ENCODE measurements around the gene UBE2Q2. TPM values are rescaled to one million over a fixed set of nuclear protein-coding genes. Genes with fewer than 3 reads are reported as not detected.
"Not testable (repeated sequence)": the region's sequence is repeated elsewhere in the genome, so short reads cannot be mapped to it uniquely, and the experiment has no call there.

Gene UBE2Q2
- total and polyA plus RNA-seq, 2 of the 4 experiments (the other 2 are of a cell fraction), result 18.0 to 28.9 TPM

DNA sequence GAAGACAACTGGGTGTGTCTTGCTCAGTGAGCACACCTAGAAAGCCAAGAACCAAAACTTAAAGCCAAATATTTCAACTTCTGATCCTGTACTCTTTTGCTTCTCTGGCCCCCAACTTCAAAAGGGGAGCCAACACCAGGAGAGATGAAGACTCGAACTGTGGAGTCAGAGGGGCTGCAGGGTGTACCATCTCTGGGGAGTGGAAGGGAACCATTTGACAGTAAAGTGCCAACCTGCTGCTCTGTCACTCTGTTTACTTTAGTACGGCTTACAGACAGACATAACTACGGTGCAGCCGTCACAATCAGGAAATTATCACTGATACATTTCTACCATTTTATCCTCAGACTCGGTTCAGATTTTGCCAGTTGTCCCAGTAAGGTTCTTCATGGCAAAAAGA lies 62.0 kb downstream of the UBE2Q2 start (continued):
- TF ChIP-seq, protein P1, sequence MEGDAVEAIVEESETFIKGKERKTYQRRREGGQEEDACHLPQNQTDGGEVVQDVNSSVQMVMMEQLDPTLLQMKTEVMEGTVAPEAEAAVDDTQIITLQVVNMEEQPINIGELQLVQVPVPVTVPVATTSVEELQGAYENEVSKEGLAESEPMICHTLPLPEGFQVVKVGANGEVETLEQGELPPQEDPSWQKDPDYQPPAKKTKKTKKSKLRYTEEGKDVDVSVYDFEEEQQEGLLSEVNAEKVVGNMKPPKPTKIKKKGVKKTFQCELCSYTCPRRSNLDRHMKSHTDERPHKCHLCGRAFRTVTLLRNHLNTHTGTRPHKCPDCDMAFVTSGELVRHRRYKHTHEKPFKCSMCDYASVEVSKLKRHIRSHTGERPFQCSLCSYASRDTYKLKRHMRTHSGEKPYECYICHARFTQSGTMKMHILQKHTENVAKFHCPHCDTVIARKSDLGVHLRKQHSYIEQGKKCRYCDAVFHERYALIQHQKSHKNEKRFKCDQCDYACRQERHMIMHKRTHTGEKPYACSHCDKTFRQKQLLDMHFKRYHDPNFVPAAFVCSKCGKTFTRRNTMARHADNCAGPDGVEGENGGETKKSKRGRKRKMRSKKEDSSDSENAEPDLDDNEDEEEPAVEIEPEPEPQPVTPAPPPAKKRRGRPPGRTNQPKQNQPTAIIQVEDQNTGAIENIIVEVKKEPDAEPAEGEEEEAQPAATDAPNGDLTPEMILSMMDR (conservative IDR thresholded peaks at IDR 0.05; ENCODE audit: low read depth, low read length), result no peak
- no peak for TF ChIP-seq NFE2L2 (IDR thresholded peaks at IDR 0.05; ENCODE audit: low read depth, low read length)
- no peak for TF ChIP-seq RCOR1 (IDR thresholded peaks at IDR 0.05; ENCODE audit: insufficient replicate concordance, low read length)
- no peak for TF ChIP-seq CEBPB (IDR thresholded peaks at IDR 0.05; ENCODE audit: low read depth, low read length)
- TF ChIP-seq USF2 (IDR thresholded peaks at IDR 0.05; ENCODE audit: low read depth, low read length), result no peak
- TF ChIP-seq FOS (IDR thresholded peaks at IDR 0.05; ENCODE audit: low read depth, low read length), result no peak

GRCh38 chr15:75910355-75910754 lies 67.1 kb downstream of the UBE2Q2 start:
- CTCF ChIA-PET, result interaction anchor here (0.7 kb wide), 1 partner anchor 91 kb away, joined by 3 read pairs; no protein-coding TSS in a partner anchor
- H2AK9ac ChIP-seq (replicated peaks; ENCODE audit: low read depth, low read length, poor library complexity), result not testable (repeated sequence)

More at GRCh38 chr15:75910355-75910754, 67.1 kb downstream of the UBE2Q2 start:
- H3K27ac ChIP-seq (ENCODE audit: insufficient read depth, low read length); H3K23ac ChIP-seq (ENCODE audit: low read depth, low read length); H2AK5ac ChIP-seq (ENCODE audit: low read depth, low read length); H3K9ac ChIP-seq (ENCODE audit: low read depth, low read length); H2BK15ac ChIP-seq (ENCODE audit: low read depth, low read length); H2BK20ac ChIP-seq (ENCODE audit: low read depth, low read length); ATAC-seq (ENCODE audit: low read depth); H4K8ac ChIP-seq (ENCODE audit: low read depth in 2 of 2, low read length in 2 of 2); H4K91ac ChIP-seq (ENCODE audit: insufficient read depth, low read depth, low read length); intact Hi-C loops (cut with micrococcal nuclease); H3K9me3 ChIP-seq (ENCODE audit: control insufficient read depth, insufficient read depth, low read length); H3K27me3 ChIP-seq (ENCODE audit: control insufficient read depth, insufficient read depth, low read length); H2BK120ac ChIP-seq (ENCODE audit: low read depth, low read length); H3K4me3 ChIP-seq (ENCODE audit: insufficient read depth, low read depth, low read length); BruUV-seq (replicated peaks); dilution Hi-C loops (cut with HindIII; ENCODE audit: low sequenced_read_pairs, unreplicated experiment); H3K18ac ChIP-seq (ENCODE audit: low read depth, low read length); H4K5ac ChIP-seq (ENCODE audit: low read depth, low read length); POLR2A ChIA-PET (ENCODE audit: unreplicated experiment); H3K14ac ChIP-seq (replicated peaks; ENCODE audit: low read depth, low read length); H3K9me1 ChIP-seq (ENCODE audit: insufficient read depth, low read length); H3K4ac ChIP-seq (ENCODE audit: low read depth, low read length); H3K4me1 ChIP-seq (ENCODE audit: control insufficient read depth, insufficient read depth, low read length); H3K4me2 ChIP-seq (ENCODE audit: low read depth, low read length); H2AFZ ChIP-seq (replicated peaks; ENCODE audit: low read length, poor library complexity); H3K56ac ChIP-seq (ENCODE audit: extremely low read depth, insufficient read depth, low read length); in situ Hi-C loops (cut with MboI; ENCODE audit: low sequenced_read_pairs); H2BK5ac ChIP-seq (ENCODE audit: low read depth, low read length, poor library complexity, severe bottlenecking); DNase-seq; H3K36me3 ChIP-seq (ENCODE audit: control insufficient read depth, insufficient read depth, low read length): not testable (repeated sequence)
- Histone ChIP-seq H3K79me1 (ENCODE audit: low read depth in 1 of 2, low read length in 2 of 2) (peaks cover 23 to 51% of the 10 kb centered on the region in 2 experiments), H4K20me1 (ENCODE audit: insufficient read depth, low read length) (peaks cover 20% of the 10 kb centered on the region; the same call in 1 of the 2 replicates)
- WGBS, 2 experiments (ENCODE audit: extremely low coverage in 2 of 2, insufficient read length in 1 of 2), result no CpG with 5 or more reads among the region's 3 CpGs
